ENCODE measurements around the gene ARHGAP28. TPM values are rescaled to one million over a fixed set of nuclear protein-coding genes. Genes with fewer than 3 reads are reported as not detected.

Gene ARHGAP28
- total and polyA plus RNA-seq, 3 experiments from 2014 or later = not detected

GRCh38 chr18:6748241-6748640 is 18.7 kb downstream of the ARHGAP28 start:
- H3K9me3 Mint-ChIP-seq = peaks cover 3 to 14% (median 9%) of the 10 kb centered on the region in 5 donors
- H3K4me3 ChIP-seq (ENCODE audit: low read length) = no peak overlapping the region
- no peak for DNase-seq
- no peak overlapping the region for H3K27ac ChIP-seq (ENCODE audit: low read depth, low read length)
- ChIA-PET CTCF (no interaction called here), POLR2A (no interaction called here)
- no peak overlapping the region for H3K4me3 Mint-ChIP-seq
- no peaks in the 10 kb centered on the region for H3K27me3 ChIP-seq (ENCODE audit: insufficient read depth, low read length, poor library complexity, severe bottlenecking)
- H3K4me1 ChIP-seq (ENCODE audit: insufficient read depth, low read length) = no peaks in the 10 kb centered on the region
- H3K36me3 ChIP-seq (ENCODE audit: insufficient read depth, low read length) = no peaks in the 10 kb centered on the region
- H3K27me3 Mint-ChIP-seq = no peaks in the 10 kb centered on the region
- peaks cover 0 to 2% (median 0%) of the 10 kb centered on the region in 3 donors for H3K36me3 Mint-ChIP-seq
- no peaks in the 10 kb centered on the region for H3K9me3 ChIP-seq (ENCODE audit: low read length)
- H3K4me1 Mint-ChIP-seq = no peaks in the 10 kb centered on the region
- no peak overlapping the region for H3K27ac Mint-ChIP-seq

- Histone ChIP-seq H3K27ac (ENCODE audit: low read depth, low read length) (no peak overlapping the region), H3K36me3 (ENCODE audit: insufficient read depth, low read length) (no peaks in the 10 kb centered on the region), H3K9me3 (ENCODE audit: low read length) (no peaks in the 10 kb centered on the region), H3K27me3 (ENCODE audit: insufficient read depth, low read length, poor library complexity, severe bottlenecking) (no peaks in the 10 kb centered on the region), H3K4me1 (ENCODE audit: insufficient read depth, low read length) (no peaks in the 10 kb centered on the region), H3K4me3 (ENCODE audit: low read length) (no peak overlapping the region)
- no peaks in the 10 kb centered on the region for H3K27me3 Mint-ChIP-seq
- ChIA-PET POLR2A (no interaction called here), CTCF (no interaction called here)
- no peaks in the 10 kb centered on the region for H3K4me1 Mint-ChIP-seq
- no peak for DNase-seq
- H3K27ac Mint-ChIP-seq = no peak overlapping the region
- H3K36me3 Mint-ChIP-seq = peaks cover 0 to 2% (median 0%) of the 10 kb centered on the region in 3 donors
- H3K4me3 Mint-ChIP-seq = no peak overlapping the region
- H3K9me3 Mint-ChIP-seq = peaks cover 3 to 12% (median 4%) of the 10 kb centered on the region in 5 donors
These were observed 20.9 kb downstream of the ARHGAP28 start for GRCh38 chr18:6750411-6750810.

GRCh38 chr18:6751222-6751621 is 21.7 kb downstream of the ARHGAP28 start:
- Histone ChIP-seq H3K27ac (ENCODE audit: low read depth, low read length) (no peak overlapping the region), H3K4me3 (ENCODE audit: low read length) (no peak overlapping the region), H3K9me3 (ENCODE audit: low read length) (no peaks in the 10 kb centered on the region), H3K4me1 (ENCODE audit: insufficient read depth, low read length) (no peaks in the 10 kb centered on the region), H3K27me3 (ENCODE audit: insufficient read depth, low read length, poor library complexity, severe bottlenecking) (no peaks in the 10 kb centered on the region), H3K36me3 (ENCODE audit: insufficient read depth, low read length) (no peaks in the 10 kb centered on the region)
- H3K36me3 Mint-ChIP-seq = peaks cover 0 to 2% (median 0%) of the 10 kb centered on the region in 3 donors
- no peak overlapping the region for H3K27ac Mint-ChIP-seq
- H3K4me1 Mint-ChIP-seq = no peaks in the 10 kb centered on the region
- no peak overlapping the region for H3K4me3 Mint-ChIP-seq
- DNase-seq = no peak
- POLR2A ChIA-PET = no interaction called here
- peaks cover 3 to 14% (median 7%) of the 10 kb centered on the region in 5 donors for H3K9me3 Mint-ChIP-seq
- H3K27me3 Mint-ChIP-seq = no peaks in the 10 kb centered on the region
- CTCF ChIA-PET = no interaction called here

GRCh38 chr18:6752202-6752860 is 22.8 kb downstream of the ARHGAP28 start:
- Mint-ChIP-seq H3K27me3 (no peaks in the 10 kb centered on the region), H3K9me3 (peaks cover 3 to 12% (median 10%) of the 10 kb centered on the region in 5 donors), H3K4me3 (no peak overlapping the region), H3K27ac (no peak overlapping the region), H3K36me3 (peaks cover 0 to 2% (median 0%) of the 10 kb centered on the region in 3 donors), H3K4me1 (no peaks in the 10 kb centered on the region)
- H3K9me3 ChIP-seq (ENCODE audit: low read length) = no peaks in the 10 kb centered on the region
- no peaks in the 10 kb centered on the region for H3K4me1 ChIP-seq (ENCODE audit: insufficient read depth, low read length)
- ChIA-PET POLR2A (no interaction called here), CTCF (no interaction called here)
- H3K4me3 ChIP-seq (ENCODE audit: low read length) = no peak overlapping the region
- no peaks in the 10 kb centered on the region for H3K36me3 ChIP-seq (ENCODE audit: insufficient read depth, low read length)
- no peaks in the 10 kb centered on the region for H3K27me3 ChIP-seq (ENCODE audit: insufficient read depth, low read length, poor library complexity, severe bottlenecking)
- H3K27ac ChIP-seq (ENCODE audit: low read depth, low read length) = no peak overlapping the region
- no peak for DNase-seq

GRCh38 chr18:6755107-6755506 is 25.6 kb downstream of the ARHGAP28 start:
- Histone ChIP-seq H3K4me1 (ENCODE audit: insufficient read depth, low read length) (no peaks in the 10 kb centered on the region), H3K36me3 (ENCODE audit: insufficient read depth, low read length) (no peaks in the 10 kb centered on the region), H3K9me3 (ENCODE audit: low read length) (no peaks in the 10 kb centered on the region), H3K27me3 (ENCODE audit: insufficient read depth, low read length, poor library complexity, severe bottlenecking) (no peaks in the 10 kb centered on the region), H3K27ac (ENCODE audit: low read depth, low read length) (no peak overlapping the region), H3K4me3 (ENCODE audit: low read length) (no peak overlapping the region)
- H3K27me3 Mint-ChIP-seq = no peaks in the 10 kb centered on the region
- H3K9me3 Mint-ChIP-seq = peaks cover 3 to 10% (median 7%) of the 10 kb centered on the region in 5 donors
- CTCF ChIA-PET = no interaction called here
- no peak overlapping the region for H3K4me3 Mint-ChIP-seq
- no peak for DNase-seq
- H3K4me1 Mint-ChIP-seq = no peaks in the 10 kb centered on the region
- no peak overlapping the region for H3K27ac Mint-ChIP-seq
- POLR2A ChIA-PET = no interaction called here
- H3K36me3 Mint-ChIP-seq = no peaks in the 10 kb centered on the region

GRCh38 chr18:6757931-6758330 is 28.4 kb downstream of the ARHGAP28 start:
- H3K9me3 Mint-ChIP-seq = peaks cover 3 to 9% (median 5%) of the 10 kb centered on the region in 5 donors
- no peak overlapping the region for H3K4me3 Mint-ChIP-seq
- no peaks in the 10 kb centered on the region for H3K9me3 ChIP-seq (ENCODE audit: low read length)
- no peaks in the 10 kb centered on the region for H3K27me3 ChIP-seq (ENCODE audit: insufficient read depth, low read length, poor library complexity, severe bottlenecking)
- no peaks in the 10 kb centered on the region for H3K27me3 Mint-ChIP-seq
- no peaks in the 10 kb centered on the region for H3K36me3 ChIP-seq (ENCODE audit: insufficient read depth, low read length)
- H3K4me3 ChIP-seq (ENCODE audit: low read length) = no peak overlapping the region
- H3K27ac Mint-ChIP-seq = no peak overlapping the region
- POLR2A ChIA-PET = no interaction called here
- CTCF ChIA-PET = no interaction called here
- no peaks in the 10 kb centered on the region for H3K4me1 ChIP-seq (ENCODE audit: insufficient read depth, low read length)
- H3K27ac ChIP-seq (ENCODE audit: low read depth, low read length) = no peak overlapping the region
- no peaks in the 10 kb centered on the region for H3K36me3 Mint-ChIP-seq
- H3K4me1 Mint-ChIP-seq = no peaks in the 10 kb centered on the region
- DNase-seq = no peak

GRCh38 chr18:6759579-6759978 is 30.1 kb downstream of the ARHGAP28 start:
- DNase-seq = no peak
- Histone ChIP-seq H3K27ac (ENCODE audit: low read depth, low read length) (no peak overlapping the region), H3K36me3 (ENCODE audit: insufficient read depth, low read length) (no peaks in the 10 kb centered on the region), H3K4me3 (ENCODE audit: low read length) (no peak overlapping the region), H3K27me3 (ENCODE audit: insufficient read depth, low read length, poor library complexity, severe bottlenecking) (no peaks in the 10 kb centered on the region), H3K4me1 (ENCODE audit: insufficient read depth, low read length) (no peaks in the 10 kb centered on the region), H3K9me3 (ENCODE audit: low read length) (no peaks in the 10 kb centered on the region)
- H3K27ac Mint-ChIP-seq = no peak overlapping the region
- H3K9me3 Mint-ChIP-seq = peaks cover 3 to 10% (median 4%) of the 10 kb centered on the region in 5 donors
- H3K27me3 Mint-ChIP-seq = no peaks in the 10 kb centered on the region
- H3K36me3 Mint-ChIP-seq = no peaks in the 10 kb centered on the region
- POLR2A ChIA-PET = no interaction called here
- H3K4me3 Mint-ChIP-seq = no peak overlapping the region
- CTCF ChIA-PET = no interaction called here
- H3K4me1 Mint-ChIP-seq = no peaks in the 10 kb centered on the region

- H3K4me3 Mint-ChIP-seq = no peak overlapping the region
- DNase-seq = no peak
- Histone ChIP-seq H3K27ac (ENCODE audit: low read depth, low read length) (no peak overlapping the region), H3K9me3 (ENCODE audit: low read length) (no peaks in the 10 kb centered on the region), H3K4me1 (ENCODE audit: insufficient read depth, low read length) (no peaks in the 10 kb centered on the region), H3K4me3 (ENCODE audit: low read length) (no peak overlapping the region), H3K27me3 (ENCODE audit: insufficient read depth, low read length, poor library complexity, severe bottlenecking) (no peaks in the 10 kb centered on the region), H3K36me3 (ENCODE audit: insufficient read depth, low read length) (no peaks in the 10 kb centered on the region)
- no peaks in the 10 kb centered on the region for H3K27me3 Mint-ChIP-seq
- no peaks in the 10 kb centered on the region for H3K4me1 Mint-ChIP-seq
- POLR2A ChIA-PET = no interaction called here
- CTCF ChIA-PET = no interaction called here
- peaks cover 1 to 29% (median 6%) of the 10 kb centered on the region in 5 donors for H3K9me3 Mint-ChIP-seq
- H3K27ac Mint-ChIP-seq = no peak overlapping the region
- no peaks in the 10 kb centered on the region for H3K36me3 Mint-ChIP-seq
These were observed 34.0 kb downstream of the ARHGAP28 start for GRCh38 chr18:6763524-6763923.
